ENCODE results near the gene MON1B. TPM values are rescaled to one million over a fixed set of nuclear protein-coding genes. Genes with fewer than 3 reads are reported as not detected.

The MON1B gene
- total and polyA plus RNA-seq, 2 of the 13 experiments (the other 11 are each of a cell fraction or from before 2014, with no cell fraction given) = 13.4 to 15.6 TPM

- TF ChIP-seq CCDC6 (CRISPR knock-in tag; IDR thresholded peaks at IDR 0.05) (no peak), ZNF609 (CRISPR knock-in tag; IDR thresholded peaks at IDR 0.05; ENCODE audit: borderline replicate concordance) (no peak), NR3C1 (CRISPR knock-in tag; IDR thresholded peaks at IDR 0.05) (no peak), ZNF737 (CRISPR knock-in tag; IDR thresholded peaks at IDR 0.05; ENCODE audit: borderline replicate concordance) (no peak)
Observed at GRCh38 chr16:77219437-77219836, 28.4 kb downstream of the MON1B start (continued).

DNA sequence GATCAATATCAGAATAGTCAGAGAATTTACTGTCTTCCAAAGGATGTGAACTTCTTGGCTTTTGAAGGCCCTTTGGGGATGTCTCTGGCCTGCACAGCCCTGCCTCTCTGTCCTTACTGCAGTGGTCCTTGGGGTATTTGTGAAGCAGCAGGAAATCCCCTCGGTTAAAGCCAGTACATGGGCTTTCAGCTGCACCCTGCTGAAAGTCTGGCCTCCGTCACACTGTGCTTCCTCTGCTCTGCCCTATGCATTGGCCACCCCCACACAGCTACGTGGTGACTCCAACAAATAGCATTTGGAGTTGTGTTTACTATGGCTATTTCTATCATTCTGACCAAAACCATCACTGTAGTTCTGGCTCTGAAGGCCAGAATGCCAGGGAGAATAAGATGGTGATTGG, 29.4 kb downstream of the MON1B start:
- H3K9me3 ChIP-seq (ENCODE audit: low read length) = no peaks in the 10 kb centered on the region
- H3K9ac ChIP-seq (ENCODE audit: insufficient read depth, low read depth, low read length) = no peak overlapping the region
- DNase-seq (ENCODE audit: low spot score) = no peak
- H3K4me1 ChIP-seq (ENCODE audit: insufficient read depth, low read length) = no peaks in the 10 kb centered on the region
- no peaks in the 10 kb centered on the region for H3K36me3 ChIP-seq (replicated peaks in 1 of 2; ENCODE audit: control insufficient read depth in 1 of 2, insufficient read depth in 2 of 2, low read length in 2 of 2)
- ATAC-seq = no peak
- BruUV-seq (replicated peaks) = no TSS peak
- no peak overlapping the region for H2AFZ ChIP-seq (ENCODE audit: low read length)
- no peaks in the 10 kb centered on the region for H3K27me3 ChIP-seq (ENCODE audit: control insufficient read depth in 1 of 2, insufficient read depth in 2 of 2, low read length in 2 of 2)
- POLR2A ChIA-PET = no interaction called here
- H3K4me3 ChIP-seq (replicated peaks in 1 of 3; ENCODE audit: insufficient read depth in 1 of 3, low read depth in 2 of 3, low read length in 3 of 3) = no peak overlapping the region
- H4K20me1 ChIP-seq (ENCODE audit: insufficient read depth, low read length) = no peaks in the 10 kb centered on the region
- in situ Hi-C loops (cut with HindIII; ENCODE audit: extremely low pct_ligation_motif_present, low pct_unique_long_range_greater_than_20kb) (no loop called here), intact Hi-C loops (cut with micrococcal nuclease; ENCODE audit: unreplicated experiment) (no loop called here)
- no peak for FAIRE-seq
- no peak overlapping the region for H3K4me2 ChIP-seq (ENCODE audit: low read depth, low read length)
- WGBS (ENCODE audit: low lambda C conversion rate) = 14% methylated on average over 3 of the region's 3 CpGs
- H3K27ac ChIP-seq (ENCODE audit: extremely low read length, insufficient read depth, low read length) = no peak overlapping the region
- no peaks in the 10 kb centered on the region for H3K79me2 ChIP-seq (ENCODE audit: insufficient read depth, low read length)
- CTCF ChIA-PET (ENCODE audit: low intra/inter-chr PET ratio, low total read pairs) = no interaction called here
- TF ChIP-seq SMYD3 (CRISPR knock-in tag; IDR thresholded peaks at IDR 0.05) (no peak), ZNF407 (CRISPR knock-in tag; IDR thresholded peaks at IDR 0.05; ENCODE audit: not compliant biosample characterization) (no peak), POLR2AphosphoS5 (IDR thresholded peaks at IDR 0.05; ENCODE audit: low read depth, low read length) (no peak), ZNF205 (CRISPR knock-in tag; IDR thresholded peaks at IDR 0.05) (no peak), CREM (IDR thresholded peaks at IDR 0.05) (no peak), CREM (CRISPR knock-in tag; IDR thresholded peaks at IDR 0.05) (no peak), KMT2B (CRISPR knock-in tag; IDR thresholded peaks at IDR 0.05) (no peak), HNF4A (CRISPR knock-in tag; IDR thresholded peaks at IDR 0.05) (no peak), TAF1 (CRISPR knock-in tag; IDR thresholded peaks at IDR 0.05) (no peak)
